Mesendoderm (in vitro differentiated cells): ENCODE measurements around the gene GK.
A peak's percentile ranks its signal among the peaks of the same experiment; 100 is the strongest.
"Not testable (repeated sequence)": the region's sequence is repeated elsewhere in the genome, so short reads cannot be mapped to it uniquely, and the experiment has no call there.

Experiments
- DNase-seq: peaks from one replicate; pipeline ENCODE4 v3.0.0; 2013
- H2AK5ac ChIP-seq: 2 replicates; pipeline ENCODE4 v1.6.1; 2013; ENCODE audit warnings: low read length, inconsistent platforms
- H2BK120ac ChIP-seq: 2 replicates; pipeline ENCODE4 v1.6.1; 2013; ENCODE audit warnings: low read depth, mild to moderate bottlenecking, low read length, moderate library complexity, mixed read lengths
- H2BK15ac ChIP-seq: replicated peaks from 2 replicates; pipeline ENCODE4 v1.6.1; 2013; ENCODE audit warnings: low read depth, mild to moderate bottlenecking, moderate library complexity
- H2BK5ac ChIP-seq: 2 replicates; pipeline ENCODE4 v1.6.1; 2013; ENCODE audit warnings: low read length, inconsistent platforms
- H3K18ac ChIP-seq: 2 replicates; pipeline ENCODE4 v1.6.1; 2013; ENCODE audit warnings: mild to moderate bottlenecking, low read length, mixed read lengths
- H3K23ac ChIP-seq: one replicate; pipeline ENCODE4 v1.6.1; 2013; ENCODE audit warnings: low read length
- H3K27ac ChIP-seq: 2 replicates; pipeline ENCODE4 v1.5.1; 2013; ENCODE audit warnings: low read depth, mild to moderate bottlenecking, inconsistent platforms, low read length, moderate library complexity
- H3K27me3 ChIP-seq: 2 replicates; pipeline ENCODE4 v1.6.1; 2013; ENCODE audit warnings: low read length, control low read depth, mild to moderate bottlenecking, inconsistent platforms; ENCODE audit not compliant: insufficient read depth, poor library complexity
- H3K36me3 ChIP-seq: 2 replicates; pipeline ENCODE4 v1.6.1; 2013; ENCODE audit warnings: low read length, inconsistent platforms; ENCODE audit not compliant: control insufficient read depth, insufficient read depth
- H3K4ac ChIP-seq: one replicate; pipeline ENCODE4 v1.6.1; 2013; ENCODE audit warnings: low read depth, mild to moderate bottlenecking, low read length, moderate library complexity
- H3K4me1 ChIP-seq: 2 replicates; pipeline ENCODE4 v1.6.1; 2013; ENCODE audit warnings: low read depth, low read length, inconsistent platforms; ENCODE audit not compliant: control insufficient read depth
- H3K4me2 ChIP-seq: 2 replicates; pipeline ENCODE4 v1.6.1; 2013; ENCODE audit warnings: low read length
- H3K4me3 ChIP-seq: 2 replicates; pipeline ENCODE4 v1.5.1; 2013; ENCODE audit warnings: mild to moderate bottlenecking, low read length
- H3K56ac ChIP-seq: one replicate; pipeline ENCODE4 v1.6.1; 2013; ENCODE audit warnings: low read length
- H3K79me1 ChIP-seq: 2 replicates; pipeline ENCODE4 v1.6.1; 2013; ENCODE audit warnings: low read length, inconsistent platforms
- H3K79me2 ChIP-seq: 2 replicates; pipeline ENCODE4 v1.6.1; 2013; ENCODE audit warnings: mild to moderate bottlenecking, low read length; ENCODE audit not compliant: control insufficient read depth, insufficient read depth
- H3K9ac ChIP-seq: 2 replicates; pipeline ENCODE4 v1.6.1; 2013; ENCODE audit warnings: low read length, inconsistent platforms
- H4K5ac ChIP-seq: one replicate; pipeline ENCODE4 v1.6.1; 2013; ENCODE audit warnings: low read length
- H4K8ac ChIP-seq: one replicate; pipeline ENCODE4 v1.6.1; 2013; ENCODE audit warnings: low read depth, mild to moderate bottlenecking, control low read depth, low read length, moderate library complexity
- WGBS: extraction: QIAGEN DNeasy Blood & Tissue Kit; methylation state at CpG from one replicate; pipeline ENCODE4 v1.1.7; 2013; ENCODE audit warnings: low lambda C conversion rate, missing lambda C conversion rate; ENCODE audit not compliant: insufficient coverage; ENCODE audit errors: extremely low coverage; 5-methylcytosine and 5-hydroxymethylcytosine counted together

Gene GK

DNA sequence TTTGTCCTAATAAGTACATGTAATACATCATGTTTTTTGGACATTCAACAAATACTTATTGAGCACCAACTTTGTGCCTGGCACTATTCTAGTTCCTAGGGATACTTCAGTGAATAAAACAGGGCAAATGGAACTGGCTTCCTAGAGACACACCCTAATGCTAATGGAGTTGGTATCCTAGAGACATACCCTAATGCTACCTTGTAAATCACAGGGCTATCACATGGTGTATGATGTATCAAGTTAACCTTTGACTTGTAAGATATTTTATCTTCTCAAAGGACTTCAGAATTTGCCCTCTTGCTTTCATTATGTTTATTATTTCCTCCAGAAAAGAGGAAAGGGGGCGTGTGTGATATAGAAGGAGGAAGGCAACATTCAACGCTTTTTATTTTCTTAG lies 10.1 kb downstream of the GK start:
- no peak overlapping the region for H3K9ac ChIP-seq
- H3K27ac ChIP-seq = no peak overlapping the region
- H2BK15ac ChIP-seq = no peak overlapping the region

DNA sequence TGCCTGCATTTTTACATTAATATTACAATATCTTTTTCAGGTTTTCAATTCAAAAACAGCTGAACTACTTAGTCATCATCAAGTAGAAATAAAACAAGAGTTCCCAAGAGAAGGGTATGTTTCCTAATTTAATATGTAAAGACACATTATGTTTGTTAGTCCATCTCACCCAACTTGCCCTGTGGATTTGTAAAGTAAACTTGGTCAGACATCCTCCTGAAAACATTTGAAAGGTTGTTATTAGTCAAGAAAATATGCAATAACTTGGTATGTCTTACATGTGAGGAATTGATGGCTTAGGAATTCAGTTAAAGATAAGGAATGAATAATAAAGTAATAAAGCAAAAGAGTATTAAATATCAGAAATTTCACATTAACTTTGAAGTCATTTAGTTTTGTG lies 12.2 kb downstream of the GK start:
- H3K4me2 ChIP-seq = no peak overlapping the region
- H3K27me3 ChIP-seq = no peaks in the 10 kb centered on the region
- no peak overlapping the region for H3K9ac ChIP-seq
- no peak overlapping the region for H3K4me3 ChIP-seq
- no peak overlapping the region for H2BK15ac ChIP-seq
- H3K79me1 ChIP-seq = no peaks in the 10 kb centered on the region
- no peak overlapping the region for H3K4ac ChIP-seq
- no peak overlapping the region for H3K56ac ChIP-seq
- H4K8ac ChIP-seq = no peak overlapping the region
- no peaks in the 10 kb centered on the region for H3K36me3 ChIP-seq
- H3K18ac ChIP-seq = no peak overlapping the region
- no peak overlapping the region for H4K5ac ChIP-seq
- no peak overlapping the region for H3K23ac ChIP-seq
- H3K4me1 ChIP-seq = no peaks in the 10 kb centered on the region
- H2BK5ac ChIP-seq = no peak overlapping the region
- no peaks in the 10 kb centered on the region for H3K79me2 ChIP-seq
- H2BK120ac ChIP-seq = no peak overlapping the region
- DNase-seq = no peak
- no peak overlapping the region for H2AK5ac ChIP-seq
- no peak overlapping the region for H3K27ac ChIP-seq

More for the DNA sequence above, 10.1 kb downstream of the GK start:
- H3K23ac ChIP-seq = no peak overlapping the region
- H4K8ac ChIP-seq = no peak overlapping the region
- H3K79me1 ChIP-seq = no peaks in the 10 kb centered on the region
- no peaks in the 10 kb centered on the region for H3K27me3 ChIP-seq
- H3K4me2 ChIP-seq = no peak overlapping the region
- H3K56ac ChIP-seq = no peak overlapping the region
- no CpG with 5 or more reads among the region's 2 CpGs for WGBS
- no peak overlapping the region for H3K4ac ChIP-seq
- no peak overlapping the region for H3K18ac ChIP-seq
- no peak for DNase-seq
- H3K79me2 ChIP-seq = no peaks in the 10 kb centered on the region
- no peaks in the 10 kb centered on the region for H3K36me3 ChIP-seq
- H3K4me3 ChIP-seq = no peak overlapping the region
- no peak overlapping the region for H2BK5ac ChIP-seq
- H2BK120ac ChIP-seq = no peak overlapping the region
- no peak overlapping the region for H4K5ac ChIP-seq
- no peak overlapping the region for H2AK5ac ChIP-seq
- no peaks in the 10 kb centered on the region for H3K4me1 ChIP-seq

DNA sequence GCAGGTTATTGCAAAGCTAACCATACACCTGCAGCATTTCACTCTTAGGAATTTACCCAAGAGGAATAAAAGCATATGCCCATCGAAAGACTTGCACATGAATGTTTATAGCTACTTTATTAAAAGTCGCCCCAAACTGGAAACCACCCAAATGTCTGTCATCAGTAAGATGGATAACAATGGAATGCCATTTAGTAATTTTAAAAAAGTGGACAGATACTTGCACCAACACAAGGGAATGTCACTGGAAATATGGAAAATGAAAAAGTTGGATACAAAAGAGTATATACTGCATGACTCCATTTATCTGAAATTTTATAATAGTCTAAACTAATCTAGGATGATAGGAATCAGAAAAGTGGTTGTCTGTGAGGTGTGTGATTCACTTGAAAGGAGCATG lies 12.9 kb downstream of the GK start:
- Histone ChIP-seq H2BK15ac (no peak overlapping the region), H3K9ac (no peak overlapping the region), H3K36me3 (no peaks in the 10 kb centered on the region), H3K79me2 (no peaks in the 10 kb centered on the region), H3K4me3 (no peak overlapping the region), H2AK5ac (no peak overlapping the region), H3K18ac (no peak overlapping the region), H3K4ac (no peak overlapping the region), H3K4me1 (no peaks in the 10 kb centered on the region), H3K27ac (no peak overlapping the region), H3K56ac (no peak overlapping the region), H3K23ac (no peak overlapping the region), H3K4me2 (no peak overlapping the region), H2BK120ac (no peak overlapping the region), H4K5ac (no peak overlapping the region), H3K79me1 (no peaks in the 10 kb centered on the region), H3K27me3 (no peaks in the 10 kb centered on the region), H2BK5ac (no peak overlapping the region), H4K8ac (no peak overlapping the region)
- no CpG with 5 or more reads among the region's 2 CpGs for WGBS
- no peak for DNase-seq

DNA sequence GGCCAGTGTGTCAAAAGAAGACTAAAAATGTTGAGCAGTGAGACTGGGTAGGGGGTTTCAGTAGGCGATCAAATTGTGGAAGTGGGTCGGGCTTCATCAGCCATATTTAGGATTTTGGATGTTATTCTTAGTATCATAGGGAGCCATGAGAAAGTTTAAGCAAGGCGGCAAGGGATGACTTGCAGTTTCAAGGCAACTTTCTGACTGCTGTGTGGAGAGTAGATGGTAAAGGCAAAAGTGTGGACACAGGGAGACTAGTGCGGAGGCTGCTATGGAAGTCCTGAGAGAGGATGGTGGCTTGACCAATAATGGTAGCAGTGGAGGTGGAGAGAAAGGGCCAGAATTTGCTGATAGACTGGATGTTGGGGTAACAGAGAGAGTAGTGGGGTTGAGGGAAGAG lies 15.4 kb downstream of the GK start:
- Histone ChIP-seq H3K9ac (no peak overlapping the region), H3K56ac (no peak overlapping the region), H2BK15ac (no peak overlapping the region), H3K79me2 (no peaks in the 10 kb centered on the region), H4K8ac (no peak overlapping the region), H3K27ac (no peak overlapping the region), H2BK5ac (no peak overlapping the region), H3K27me3 (no peaks in the 10 kb centered on the region), H2AK5ac (no peak overlapping the region), H3K36me3 (no peaks in the 10 kb centered on the region), H4K5ac (no peak overlapping the region), H3K18ac (no peak overlapping the region), H2BK120ac (no peak overlapping the region), H3K4me2 (no peak overlapping the region), H3K4me1 (no peaks in the 10 kb centered on the region), H3K4me3 (no peak overlapping the region), H3K4ac (no peak overlapping the region), H3K79me1 (no peaks in the 10 kb centered on the region), H3K23ac (no peak overlapping the region)
- DNase-seq = no peak
- WGBS = no CpG with 5 or more reads among the region's 4 CpGs

DNA sequence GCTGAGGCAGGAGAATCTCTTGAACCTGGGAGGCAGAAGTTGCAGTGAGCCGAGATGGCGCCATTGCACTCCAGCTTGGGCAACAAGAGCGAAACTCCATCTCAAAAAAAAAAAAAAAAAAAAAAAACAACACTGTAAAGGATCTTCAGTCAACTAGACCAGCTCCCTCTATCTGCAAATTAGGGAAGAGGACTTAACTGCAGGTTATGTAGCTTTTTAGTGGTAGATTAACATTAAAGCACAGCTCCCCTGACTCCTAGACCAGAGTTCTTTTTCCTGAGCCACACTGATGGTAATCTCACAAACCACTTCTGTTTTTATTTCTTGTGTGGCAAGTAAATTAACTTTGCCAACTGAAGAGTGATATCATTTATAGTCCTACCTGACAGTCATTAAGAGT lies 18.0 kb downstream of the GK start:
- not testable (repeated sequence) for H2BK120ac ChIP-seq, H4K5ac ChIP-seq
- WGBS = no CpG with 5 or more reads among the region's 3 CpGs

DNA sequence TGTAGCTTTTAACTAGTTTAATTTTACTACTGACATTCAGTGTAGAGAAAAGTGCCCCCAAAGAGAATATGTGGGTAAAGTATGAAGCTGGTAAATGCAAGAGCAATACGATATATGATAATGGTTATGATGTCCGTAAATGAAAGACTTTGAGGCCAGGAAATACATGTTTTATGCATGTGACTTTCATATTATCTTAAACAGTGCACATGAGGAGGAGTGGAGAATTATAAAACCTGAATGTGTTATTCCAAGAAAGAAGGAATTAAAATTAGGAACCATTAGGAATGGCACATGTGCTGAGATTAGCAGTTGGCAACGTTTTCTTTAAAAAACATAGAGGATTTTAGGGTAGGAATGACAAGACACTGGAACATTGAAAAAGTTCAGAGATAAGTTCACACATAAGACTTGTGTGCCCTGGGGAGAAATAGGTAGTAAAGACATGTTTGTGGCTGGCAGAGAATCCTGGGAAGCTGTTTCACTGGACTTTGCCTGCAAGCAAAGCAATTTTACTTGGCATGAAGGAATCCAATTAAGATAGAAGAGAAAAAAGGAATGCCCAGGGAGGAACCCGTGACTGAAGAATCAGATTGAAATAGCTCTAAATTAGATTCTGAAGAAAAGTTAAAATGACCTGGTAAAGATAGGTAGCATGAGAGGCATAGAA lies 20.0 kb downstream of the GK start:
- H3K27me3 ChIP-seq = no peaks in the 10 kb centered on the region
- no CpG with 5 or more reads among the region's 4 CpGs for WGBS
- DNase-seq = no peak
- H3K4me3 ChIP-seq = no peak overlapping the region
- H3K4ac ChIP-seq = no peak overlapping the region
- H3K79me2 ChIP-seq = no peaks in the 10 kb centered on the region
- H2BK5ac ChIP-seq = no peak overlapping the region
- no peak overlapping the region for H3K18ac ChIP-seq
- no peak overlapping the region for H3K23ac ChIP-seq
- H3K4me1 ChIP-seq = no peaks in the 10 kb centered on the region
- no peak overlapping the region for H2AK5ac ChIP-seq
- no peak overlapping the region for H3K27ac ChIP-seq
- H3K79me1 ChIP-seq = no peaks in the 10 kb centered on the region
- no peak overlapping the region for H2BK15ac ChIP-seq
- H3K4me2 ChIP-seq = no peak overlapping the region
- no peak overlapping the region for H4K8ac ChIP-seq
- H2BK120ac ChIP-seq = no peak overlapping the region
- H4K5ac ChIP-seq = no peak overlapping the region
- no peak overlapping the region for H3K56ac ChIP-seq
- no peak overlapping the region for H3K9ac ChIP-seq
- no peaks in the 10 kb centered on the region for H3K36me3 ChIP-seq

More for the DNA sequence above, 18.0 kb downstream of the GK start:
- not testable (repeated sequence) for H3K18ac ChIP-seq, H3K4ac ChIP-seq, H3K79me2 ChIP-seq, H3K4me2 ChIP-seq, H4K8ac ChIP-seq, H3K23ac ChIP-seq, H3K56ac ChIP-seq, H3K79me1 ChIP-seq, H3K9ac ChIP-seq, H3K27ac ChIP-seq, H3K36me3 ChIP-seq, H2BK5ac ChIP-seq, H3K27me3 ChIP-seq, H2BK15ac ChIP-seq, H2AK5ac ChIP-seq, H3K4me3 ChIP-seq, H3K4me1 ChIP-seq
- peak; percentile 45 for DNase-seq
